PFSK-1 (cell line): Measurements from ENCODE around the gene LILRA5.

Experiments used
- POLR2AphosphoS5 ChIP-seq: IDR thresholded peaks from 2 replicates; pipeline ENCODE4 v1.6.1; 2012; ENCODE audit warnings: low read depth, mild to moderate bottlenecking, control low read depth, low read length, moderate library complexity
- SIN3A ChIP-seq: IDR thresholded peaks from 2 replicates; pipeline ENCODE4 v1.6.1; 2012; ENCODE audit warnings: mild to moderate bottlenecking, low read length, moderate library complexity, borderline replicate concordance; ENCODE audit not compliant: insufficient read depth
- TAF1 ChIP-seq: IDR thresholded peaks from 2 replicates; pipeline ENCODE4 v1.6.1; 2012; ENCODE audit warnings: low read length, control low read depth, borderline replicate concordance; ENCODE audit not compliant: insufficient read depth
- TF ChIP-seq, protein P1 (sequence below), 2 experiments: IDR thresholded peaks; 2 replicates each; pipeline versions ENCODE4 v1.6.1 to v1.8.0; 2011 to 2012; ENCODE audit warnings: low read depth in 2 of 2, low read length in 2 of 2, control low read depth in 1 of 2, inconsistent platforms in 1 of 2, mild to moderate bottlenecking in 1 of 2, moderate library complexity in 1 of 2; ENCODE audit not compliant: insufficient read depth in 1 of 2

DNA sequence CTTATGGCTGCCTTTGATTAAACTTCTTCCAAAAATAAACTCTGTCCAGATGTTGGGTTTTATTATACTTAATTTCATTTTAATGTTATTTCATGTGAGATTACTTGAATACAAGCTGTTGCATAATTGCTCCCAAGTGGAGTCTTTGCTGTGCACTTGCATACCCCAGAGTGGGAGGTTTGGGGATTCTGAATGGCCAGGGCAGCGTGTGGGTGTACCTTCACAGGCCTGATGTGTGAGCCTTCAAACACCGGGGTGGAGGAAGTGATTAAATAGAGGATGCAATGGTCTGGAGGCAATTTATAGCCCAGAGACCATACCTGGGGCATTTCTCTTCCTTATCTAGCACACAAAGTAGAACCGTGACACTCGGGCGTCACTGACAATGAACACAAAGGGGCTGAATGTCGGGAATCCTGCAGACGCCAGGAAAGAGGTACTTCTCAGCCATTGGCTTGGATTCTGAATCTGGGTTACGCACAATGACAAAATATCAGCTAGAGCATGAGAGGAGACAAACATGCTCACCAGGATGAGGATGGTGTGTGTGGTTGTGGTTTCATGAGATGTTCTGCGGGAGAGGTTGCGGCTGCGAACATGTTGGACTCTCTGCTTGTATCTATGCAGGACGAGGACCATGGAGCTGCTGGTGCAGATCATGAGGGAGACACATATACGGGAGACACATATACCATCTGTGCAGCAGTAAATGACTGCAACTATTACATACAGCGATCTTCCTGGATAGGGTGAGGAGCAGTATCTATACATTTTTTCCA, 7.1 kb upstream of the LILRA5 start:
- TF ChIP-seq POLR2AphosphoS5 (no peak), SIN3A (no peak), TAF1 (no peak)
- TF ChIP-seq, protein P1, sequence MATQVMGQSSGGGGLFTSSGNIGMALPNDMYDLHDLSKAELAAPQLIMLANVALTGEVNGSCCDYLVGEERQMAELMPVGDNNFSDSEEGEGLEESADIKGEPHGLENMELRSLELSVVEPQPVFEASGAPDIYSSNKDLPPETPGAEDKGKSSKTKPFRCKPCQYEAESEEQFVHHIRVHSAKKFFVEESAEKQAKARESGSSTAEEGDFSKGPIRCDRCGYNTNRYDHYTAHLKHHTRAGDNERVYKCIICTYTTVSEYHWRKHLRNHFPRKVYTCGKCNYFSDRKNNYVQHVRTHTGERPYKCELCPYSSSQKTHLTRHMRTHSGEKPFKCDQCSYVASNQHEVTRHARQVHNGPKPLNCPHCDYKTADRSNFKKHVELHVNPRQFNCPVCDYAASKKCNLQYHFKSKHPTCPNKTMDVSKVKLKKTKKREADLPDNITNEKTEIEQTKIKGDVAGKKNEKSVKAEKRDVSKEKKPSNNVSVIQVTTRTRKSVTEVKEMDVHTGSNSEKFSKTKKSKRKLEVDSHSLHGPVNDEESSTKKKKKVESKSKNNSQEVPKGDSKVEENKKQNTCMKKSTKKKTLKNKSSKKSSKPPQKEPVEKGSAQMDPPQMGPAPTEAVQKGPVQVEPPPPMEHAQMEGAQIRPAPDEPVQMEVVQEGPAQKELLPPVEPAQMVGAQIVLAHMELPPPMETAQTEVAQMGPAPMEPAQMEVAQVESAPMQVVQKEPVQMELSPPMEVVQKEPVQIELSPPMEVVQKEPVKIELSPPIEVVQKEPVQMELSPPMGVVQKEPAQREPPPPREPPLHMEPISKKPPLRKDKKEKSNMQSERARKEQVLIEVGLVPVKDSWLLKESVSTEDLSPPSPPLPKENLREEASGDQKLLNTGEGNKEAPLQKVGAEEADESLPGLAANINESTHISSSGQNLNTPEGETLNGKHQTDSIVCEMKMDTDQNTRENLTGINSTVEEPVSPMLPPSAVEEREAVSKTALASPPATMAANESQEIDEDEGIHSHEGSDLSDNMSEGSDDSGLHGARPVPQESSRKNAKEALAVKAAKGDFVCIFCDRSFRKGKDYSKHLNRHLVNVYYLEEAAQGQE (IDR thresholded peaks at IDR 0.05; ENCODE audit: insufficient read depth in 1 of 2, low read depth in 2 of 2, low read length in 2 of 2): no peak
